ENCODE data around the gene SAMD4A.

DNA sequence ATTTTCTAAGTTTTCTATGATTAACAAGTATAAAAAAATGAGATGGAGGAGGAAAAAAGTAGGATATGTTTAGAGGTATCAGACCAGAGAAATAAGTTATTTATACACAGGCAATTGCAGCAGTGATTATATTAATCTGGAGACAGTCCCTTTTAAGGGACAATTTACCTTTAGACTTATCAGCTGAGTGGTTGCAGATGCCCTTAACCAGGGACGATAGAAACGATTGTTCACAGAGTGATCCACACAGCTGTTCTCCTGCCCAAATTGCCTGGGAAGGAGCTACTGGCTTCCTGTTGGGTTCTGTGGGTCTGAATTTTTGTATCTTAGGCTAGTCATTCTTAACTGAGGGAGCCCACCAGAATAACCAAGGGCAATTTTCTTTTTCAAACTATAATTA is 269.3 kb downstream of the SAMD4A start:
- TF ChIP-seq TAF1 (IDR thresholded peaks at IDR 0.05; ENCODE audit: low read depth, low read length) (no peak), POLR2AphosphoS5 (IDR thresholded peaks at IDR 0.05; ENCODE audit: low read depth, low read length) (no peak)

All from GM12891 (cell line).